ENCODE results near the gene ZNF385C.

The ZNF385C gene

GRCh38 chr17:41989702-41990419 lies 108.4 kb downstream of the ZNF385C start:
- DNase-seq (ENCODE audit: low read depth in 2 of 2): no peak

GRCh38 chr17:41988418-41988817 lies 109.9 kb downstream of the ZNF385C start:
- no peak for DNase-seq (ENCODE audit: low read depth in 2 of 2)

GRCh38 chr17:41987642-41988041 lies 110.6 kb downstream of the ZNF385C start:
- DNase-seq (ENCODE audit: low read depth in 2 of 2): no peak

GRCh38 chr17:41986634-41987033 lies 111.6 kb downstream of the ZNF385C start:
- no peak for DNase-seq (ENCODE audit: low read depth in 2 of 2)

- no peak for DNase-seq (ENCODE audit: low read depth in 2 of 2)
These were observed 112.4 kb downstream of the ZNF385C start for GRCh38 chr17:41985919-41986318.

- no peak for DNase-seq (ENCODE audit: low read depth in 2 of 2)
These were observed 113.8 kb downstream of the ZNF385C start for GRCh38 chr17:41984454-41984853.

GRCh38 chr17:41982026-41982760 lies 116.1 kb downstream of the ZNF385C start:
- DNase-seq (ENCODE audit: low read depth in 2 of 2): no peak

- DNase-seq (ENCODE audit: low read depth in 2 of 2): no peak
These were observed 120.3 kb downstream of the ZNF385C start for GRCh38 chr17:41977991-41978390.

GRCh38 chr17:41976142-41976768 lies 122.0 kb downstream of the ZNF385C start:
- DNase-seq (ENCODE audit: low read depth in 2 of 2): no peak
